HepG2 (cell line): Measurements from ENCODE around the gene MRPL51. TPM values are rescaled to one million over a fixed set of nuclear protein-coding genes. Genes with fewer than 3 reads are reported as not detected.
A peak's percentile ranks its signal among the peaks of the same experiment; 100 is the strongest.

Experiments
- AGO1 ChIP-seq: fragments of 200-400 bp; formaldehyde crosslinking; IDR thresholded peaks from 2 replicates; pipeline ENCODE4 v1.6.1; 2017; ENCODE audit warnings: mild to moderate bottlenecking, low read depth, low read length, moderate library complexity; ENCODE audit not compliant: poor library complexity, severe bottlenecking
- BCL6 ChIP-seq: IDR thresholded peaks from 2 replicates; pipeline ENCODE4 v1.6.1; 2016; ENCODE audit warnings: missing genetic modification reagents, missing compliant biosample characterization
- ESRRA ChIP-seq: sonication (generic); formaldehyde crosslinking; IDR thresholded peaks from 2 replicates; pipeline ENCODE4 v1.5.1; 2020; ENCODE audit warnings: mild to moderate bottlenecking, low read depth, missing genetic modification reagents
- FUBP1 ChIP-seq: sonication (generic); formaldehyde crosslinking; IDR thresholded peaks from 2 replicates; pipeline ENCODE4 v1.5.1; 2020; ENCODE audit warnings: missing genetic modification reagents, mild to moderate bottlenecking, borderline replicate concordance
- GATAD2A ChIP-seq: IDR thresholded peaks from 2 replicates; pipeline ENCODE4 v1.6.1; 2016
- KDM2A ChIP-seq: sonication (generic); formaldehyde crosslinking; IDR thresholded peaks from 2 replicates; pipeline ENCODE4 v1.4.0; 2020; ENCODE audit warnings: low read depth, missing genetic modification reagents, borderline replicate concordance
- KLF11 ChIP-seq: IDR thresholded peaks from 2 replicates; pipeline ENCODE4 v1.6.1; 2016; ENCODE audit warnings: missing compliant biosample characterization
- NFKBIZ ChIP-seq: IDR thresholded peaks from 2 replicates; pipeline ENCODE4 v1.6.1; 2018; ENCODE audit warnings: missing genetic modification reagents, missing compliant biosample characterization
- PLSCR1 ChIP-seq: sonication (generic); formaldehyde crosslinking; IDR thresholded peaks from 2 replicates; pipeline ENCODE4 v1.5.0; 2020; ENCODE audit warnings: missing genetic modification reagents, mild to moderate bottlenecking, borderline replicate concordance
- PRDM4 ChIP-seq: sonication (generic); formaldehyde crosslinking; IDR thresholded peaks from 2 replicates; pipeline ENCODE4 v1.9.0; 2021; ENCODE audit warnings: missing genetic modification reagents, borderline replicate concordance
- TBP ChIP-seq: sonication (generic); formaldehyde crosslinking; IDR thresholded peaks from 2 replicates; pipeline ENCODE4 v1.5.0; 2020; ENCODE audit warnings: missing genetic modification reagents
- TSC22D2 ChIP-seq: sonication (generic); formaldehyde crosslinking; IDR thresholded peaks from 2 replicates; pipeline ENCODE4 v1.5.1; 2020; ENCODE audit warnings: missing genetic modification reagents, mild to moderate bottlenecking, borderline replicate concordance
- ZBED4 ChIP-seq: sonication (generic); formaldehyde crosslinking; IDR thresholded peaks from 2 replicates; pipeline ENCODE4 v1.4.0; 2020; ENCODE audit warnings: missing genetic modification reagents, borderline replicate concordance
- ZNF280D ChIP-seq: sonication (generic); formaldehyde crosslinking; IDR thresholded peaks from 2 replicates; pipeline ENCODE4 v1.5.1; 2020; ENCODE audit warnings: mild to moderate bottlenecking, missing genetic modification reagents
- ZNF292 ChIP-seq: sonication (generic); formaldehyde crosslinking; IDR thresholded peaks from 2 replicates; pipeline ENCODE4 v1.8.1; 2022; ENCODE audit warnings: mild to moderate bottlenecking, low read depth, missing genetic modification reagents, borderline replicate concordance
- polyA plus RNA-seq, 8 experiments: library from polyadenylated mRNA; depleted of rRNA in 3 of 8; stranded (reverse) in 7 of 8; unstranded in 1 of 8; fragments of >200 nt; fragmentation: Illumina TruSeq in 4 of 8; extraction: Trizol in 4 of 8; gene quantifications; 2 replicates each; pipeline versions ENCODE4 v1.2.1 to v1.2.3, GENCODE V29; 2011 to 2016; ENCODE audit warnings: low read depth in 4 of 8, missing spikeins in 1 of 8, mixed read lengths in 1 of 8; ENCODE audit not compliant: insufficient read depth in 1 of 8
- total RNA-seq, 5 experiments: library from RNA; depleted of rRNA; stranded (reverse); fragments of >200 nt; fragmentation: Illumina TruSeq; extraction: Trizol; gene quantifications; 2 replicates each; pipeline ENCODE4 v1.2.3, GENCODE V29; 2016; ENCODE audit warnings: low read depth in 1 of 5

MRPL51 gene
- total and polyA plus RNA-seq, 2 of the 13 experiments (the other 11 are each of a cell fraction or from before 2014, with no cell fraction given) = 64.8 to 278 TPM

- TF ChIP-seq FUBP1 (CRISPR knock-in tag) (no peak), ZNF280D (no peak), ESRRA (no peak), BCL6 (CRISPR knock-in tag) (no peak), NFKBIZ (no peak), TBP (CRISPR knock-in tag) (no peak), TSC22D2 (CRISPR knock-in tag) (no peak), ZBED4 (CRISPR knock-in tag) (no peak), PLSCR1 (CRISPR knock-in tag) (no peak), AGO1 (peak; percentile 98), ZNF292 (no peak), PRDM4 (CRISPR knock-in tag) (no peak), KDM2A (peak; percentile 59), KLF11 (CRISPR knock-in tag) (no peak), GATAD2A (CRISPR knock-in tag) (no peak)
Observed at GRCh38 chr12:6538420-6539313, 45.6 kb upstream of the MRPL51 start (continued).
